Muscle layer of duodenum (tissue), 2 donors: ENCODE results near the gene ZKSCAN3.

ENCODE experiments used
- H3K27ac ChIP-seq: one replicate; pipeline ENCODE4 v1.7.0; 2013; ENCODE audit warnings: mild to moderate bottlenecking, low read length
- H3K27me3 ChIP-seq: one replicate; pipeline ENCODE4 v1.7.0; 2013; ENCODE audit warnings: low read depth, mild to moderate bottlenecking, control low read depth, low read length
- H3K36me3 ChIP-seq, 2 donors: one replicate each; pipeline ENCODE4 v1.7.0; 2013; ENCODE audit warnings: low read length in 2 of 2, control low read depth in 1 of 2, mild to moderate bottlenecking in 1 of 2; ENCODE audit not compliant: insufficient read depth in 2 of 2, control insufficient read depth in 1 of 2
- H3K4me1 ChIP-seq, 2 donors: one replicate each; pipeline ENCODE4 v1.7.0; 2013; ENCODE audit warnings: low read length in 2 of 2, mild to moderate bottlenecking in 2 of 2, control low read depth in 1 of 2, moderate library complexity in 1 of 2; ENCODE audit not compliant: insufficient read depth in 2 of 2, control insufficient read depth in 1 of 2
- H3K4me3 ChIP-seq, 2 donors: one replicate each; pipeline ENCODE4 v1.7.0; 2013; ENCODE audit warnings: low read length in 2 of 2, low read depth in 1 of 2, mild to moderate bottlenecking in 1 of 2
- H3K9me3 ChIP-seq, 2 donors: one replicate each; pipeline ENCODE4 v1.7.0; 2013; ENCODE audit warnings: low read length in 2 of 2, control low read depth in 1 of 2, mild to moderate bottlenecking in 1 of 2; ENCODE audit not compliant: control insufficient read depth in 1 of 2
- donor health status: healthy.

Gene ZKSCAN3

DNA sequence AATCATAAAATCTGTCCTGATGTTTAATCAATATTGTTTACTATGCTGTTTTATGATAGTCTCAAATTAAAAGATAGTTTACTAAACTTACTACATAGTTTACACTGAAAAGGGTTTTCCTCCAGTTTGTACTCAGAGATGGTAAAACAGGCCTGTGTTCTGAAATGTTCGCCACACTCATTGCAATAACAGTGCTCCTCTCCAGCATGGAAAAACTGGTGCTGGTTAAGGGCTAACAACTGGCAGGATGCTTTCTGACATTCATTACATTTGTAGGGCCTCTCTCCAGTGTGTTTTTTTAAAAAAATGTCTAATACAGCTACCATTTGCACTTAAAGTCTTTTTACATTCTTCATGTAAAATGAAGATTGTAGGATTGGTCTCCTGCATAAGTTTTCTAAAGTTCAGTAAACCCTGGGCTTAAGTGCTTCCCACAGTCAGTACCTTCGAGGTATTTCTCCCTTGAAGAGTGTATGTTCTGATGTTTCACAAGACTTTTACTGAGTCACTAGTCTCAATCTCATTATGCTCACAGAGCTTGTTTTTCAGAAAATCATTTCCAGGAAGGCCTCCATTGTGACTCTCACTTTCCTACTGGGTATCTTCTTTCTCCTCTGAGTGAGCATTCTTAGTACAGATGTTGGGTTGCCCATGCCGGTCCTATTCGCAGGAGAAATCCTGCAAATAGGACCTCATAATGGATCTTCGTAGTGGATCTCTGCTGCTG is 58.5 kb downstream of the ZKSCAN3 start:
- Histone ChIP-seq H3K27ac (no peak overlapping the region), H3K4me1 (no peaks in the 10 kb centered on the region), H3K27me3 (peaks cover 7% of the 10 kb centered on the region), H3K4me3 (no peak overlapping the region), H3K36me3 (no peaks in the 10 kb centered on the region), H3K9me3 (no peaks in the 10 kb centered on the region)

DNA sequence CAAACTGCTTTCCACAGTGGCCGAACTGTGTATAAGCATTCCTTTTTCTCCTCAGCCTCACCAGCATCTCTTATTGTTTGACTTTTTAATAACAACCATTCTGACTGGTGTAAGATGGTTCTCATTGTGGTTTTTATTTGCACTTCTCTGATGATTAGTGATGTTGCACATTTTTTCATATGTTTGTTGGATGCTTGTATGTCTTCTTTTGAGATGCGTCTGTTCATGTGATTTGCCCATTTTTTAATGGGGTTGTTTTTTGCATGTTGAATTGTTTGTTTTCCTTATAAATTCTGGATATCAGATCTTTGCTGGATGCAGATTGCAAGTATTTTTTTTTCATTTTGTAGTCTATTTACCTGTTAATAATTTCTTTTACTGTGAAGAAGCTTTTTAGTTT is 61.0 kb downstream of the ZKSCAN3 start:
- Histone ChIP-seq H3K9me3 (no peaks in the 10 kb centered on the region), H3K4me1 (no peaks in the 10 kb centered on the region), H3K27ac (no peak overlapping the region), H3K27me3 (peaks cover 7% of the 10 kb centered on the region), H3K4me3 (no peak overlapping the region), H3K36me3 (no peaks in the 10 kb centered on the region)

DNA sequence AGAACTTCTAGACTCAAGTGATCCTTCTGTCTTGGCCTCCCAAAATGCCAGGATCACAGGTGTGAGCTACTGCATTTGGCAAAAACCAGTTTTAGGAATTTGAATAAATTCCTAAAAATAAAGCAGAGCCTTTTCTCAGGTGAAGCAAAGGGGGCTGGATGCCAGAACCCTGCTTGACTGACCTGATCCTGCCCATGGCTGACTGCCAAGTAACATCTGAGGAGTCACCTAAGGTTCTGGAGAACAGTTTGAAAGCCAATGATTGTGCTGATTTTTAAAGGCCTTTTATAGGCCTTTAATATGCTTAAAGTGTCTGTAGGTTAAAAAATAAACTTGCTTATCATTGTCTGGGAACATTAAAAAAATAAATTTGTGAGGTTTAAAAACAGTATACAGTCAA is 63.9 kb downstream of the ZKSCAN3 start:
- Histone ChIP-seq H3K4me1 (no peaks in the 10 kb centered on the region), H3K9me3 (no peaks in the 10 kb centered on the region), H3K36me3 (no peaks in the 10 kb centered on the region), H3K27ac (no peak overlapping the region), H3K4me3 (no peak overlapping the region), H3K27me3 (no peaks in the 10 kb centered on the region)
